Stimulated activated CD4-positive, alpha-beta T cell treated with anti-CD3 and anti-CD28 coated beads, Interleukin-12 subunit alpha, Interleukin-12 subunit beta, amount 100 ng/mL, for 4 hours (primary cell): ENCODE results near the gene NINJ1.
A peak's percentile ranks its signal among the peaks of the same experiment; 100 is the strongest.

ENCODE experiments used
- DNase-seq: peaks from one replicate; pipeline ENCODE4 v3.0.0-alpha.2; 2020

Gene NINJ1

DNA sequence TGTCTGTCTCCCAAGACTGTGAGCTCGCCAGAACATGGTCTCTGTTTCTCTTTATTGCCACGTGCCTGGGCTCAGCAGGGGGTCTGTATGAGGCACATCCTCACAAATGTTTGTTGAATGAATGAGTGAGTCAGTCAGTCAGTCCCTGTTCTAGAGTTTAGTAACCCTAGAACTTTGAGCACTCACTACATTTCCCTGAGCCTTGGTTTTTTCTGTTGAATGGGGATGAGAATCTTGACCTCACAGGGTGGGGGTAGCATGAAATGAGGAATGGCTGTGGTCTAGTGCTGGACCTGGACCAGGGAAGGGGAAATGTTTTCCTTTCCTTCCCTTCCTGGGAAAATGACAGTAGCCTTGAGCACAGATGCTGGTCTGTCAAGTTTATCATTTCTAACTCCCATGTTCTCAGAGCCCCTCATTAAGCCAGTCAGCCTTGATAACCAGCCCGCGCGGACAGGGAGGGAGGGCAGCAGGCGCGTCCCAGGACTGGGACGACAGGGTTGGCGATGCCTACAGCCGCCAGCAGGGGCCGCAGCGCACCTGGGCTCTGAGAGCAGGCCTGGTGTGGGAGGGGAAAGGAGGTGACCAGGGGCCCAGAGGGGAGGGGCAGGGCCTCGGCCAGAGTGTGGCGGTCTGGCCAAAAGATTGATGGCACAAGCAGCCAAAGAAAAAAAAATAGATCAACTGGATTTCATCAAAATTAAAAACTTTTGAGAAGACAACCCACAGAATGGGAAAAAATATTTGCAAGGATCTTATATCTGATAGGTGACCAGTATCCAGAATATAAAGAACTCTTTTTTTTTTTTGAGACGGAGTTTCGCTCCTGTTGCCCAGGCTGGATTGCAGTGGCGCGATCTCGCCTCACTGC is 25.8 kb upstream of the NINJ1 start:
- DNase-seq = peak; percentile 76

DNA sequence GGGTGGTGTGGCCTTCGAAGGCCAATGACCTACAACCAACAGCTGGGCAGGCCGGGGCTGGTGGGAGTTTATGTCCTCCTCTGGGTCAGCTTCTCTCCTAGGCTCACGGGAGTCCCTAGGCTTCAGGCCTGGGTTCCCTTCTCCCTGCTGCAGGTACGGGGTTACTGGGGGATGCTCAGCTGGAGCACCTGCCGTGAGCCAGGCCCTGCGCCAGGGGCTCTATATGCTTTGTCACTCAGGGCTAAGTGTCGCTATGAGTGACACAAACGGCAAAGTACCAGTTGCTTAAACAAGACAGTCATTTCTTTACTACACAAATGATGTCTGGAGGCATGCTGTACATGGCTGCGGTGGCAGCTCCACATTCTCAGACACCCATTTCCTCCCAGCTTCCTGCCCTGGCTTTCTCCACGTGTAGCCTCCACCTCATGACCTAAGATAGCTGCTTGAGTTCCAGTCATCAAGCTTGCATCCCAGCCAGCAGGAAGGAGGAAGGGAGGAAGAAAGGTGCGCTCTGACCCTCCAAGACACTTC is 22.5 kb upstream of the NINJ1 start:
- no peak for DNase-seq

- no peak for DNase-seq
Observed at GRCh38 chr9:93155716-93156474, 21.8 kb upstream of the NINJ1 start.

DNA sequence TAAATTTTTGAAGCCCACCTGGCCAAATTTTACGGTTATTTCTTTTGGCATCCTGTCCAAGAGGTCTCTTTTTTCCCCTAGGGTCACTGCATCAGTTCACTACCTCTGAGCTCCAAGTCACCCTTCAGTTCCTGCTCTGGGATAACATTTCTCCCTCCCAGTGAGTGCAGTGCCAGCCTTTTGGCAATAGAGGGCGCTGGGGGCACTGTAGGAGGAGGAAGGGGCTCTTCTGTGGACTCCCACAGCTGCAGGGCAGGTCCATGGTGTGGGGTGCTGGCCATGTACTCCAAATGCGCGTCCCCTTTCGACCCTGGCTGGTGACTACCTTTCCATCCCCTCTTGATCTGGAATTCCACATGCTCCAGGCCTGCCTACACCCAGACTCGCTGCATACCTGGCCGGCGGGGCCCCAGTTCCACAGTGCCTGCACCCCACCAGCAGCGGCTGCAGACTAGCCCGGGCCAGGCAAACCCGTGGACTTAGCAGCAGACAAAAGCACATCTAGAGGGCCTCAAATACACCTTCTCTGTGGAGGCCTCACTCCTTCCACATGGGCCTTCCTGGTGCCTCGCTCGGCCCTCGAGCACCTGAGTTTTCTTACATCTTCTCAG is 20.3 kb upstream of the NINJ1 start:
- DNase-seq = no peak

- DNase-seq = no peak
Observed at GRCh38 chr9:93151097-93151784, 17.2 kb upstream of the NINJ1 start.

GRCh38 chr9:93149361-93149760 is 15.3 kb upstream of the NINJ1 start:
- DNase-seq = no peak

DNA sequence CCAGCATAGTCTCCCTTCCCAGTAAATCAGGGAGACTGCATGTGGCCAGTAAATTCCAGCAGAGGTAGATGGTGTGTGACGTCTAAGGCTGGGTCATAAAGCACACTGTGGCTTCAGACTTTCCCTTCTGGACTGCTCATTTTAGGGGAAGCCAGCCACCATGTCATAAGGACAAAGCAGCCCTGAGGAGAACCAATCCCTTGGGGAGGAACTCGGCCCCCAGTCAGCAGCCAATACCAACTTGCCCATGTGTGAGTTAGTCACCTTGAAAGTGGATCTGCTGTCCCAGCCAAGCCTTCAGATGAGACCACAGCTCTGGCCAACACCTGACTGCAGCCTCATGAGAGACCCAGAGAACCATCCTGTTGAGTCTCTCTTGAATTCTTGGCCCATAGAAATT is 14.7 kb upstream of the NINJ1 start:
- no peak for DNase-seq

DNA sequence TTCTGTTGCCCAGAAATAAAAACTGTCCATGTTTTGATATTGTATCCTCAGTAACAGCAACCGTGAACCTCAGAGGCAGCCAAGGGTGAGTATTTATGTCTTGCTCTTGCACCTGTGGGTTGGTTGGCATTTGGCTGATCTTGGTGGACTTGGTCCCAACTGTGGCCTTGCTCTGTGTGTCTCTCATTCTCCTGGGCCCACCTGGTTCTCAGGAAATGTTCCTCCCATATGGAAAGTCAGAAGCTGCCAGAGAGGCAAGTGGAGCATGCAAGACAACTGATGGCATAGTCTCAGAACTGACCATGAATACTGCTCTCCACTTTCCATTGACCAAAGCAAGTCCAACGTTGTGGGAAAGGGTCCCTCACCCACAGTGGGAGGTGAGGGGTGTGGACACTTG is 13.6 kb upstream of the NINJ1 start:
- no peak for DNase-seq

DNA sequence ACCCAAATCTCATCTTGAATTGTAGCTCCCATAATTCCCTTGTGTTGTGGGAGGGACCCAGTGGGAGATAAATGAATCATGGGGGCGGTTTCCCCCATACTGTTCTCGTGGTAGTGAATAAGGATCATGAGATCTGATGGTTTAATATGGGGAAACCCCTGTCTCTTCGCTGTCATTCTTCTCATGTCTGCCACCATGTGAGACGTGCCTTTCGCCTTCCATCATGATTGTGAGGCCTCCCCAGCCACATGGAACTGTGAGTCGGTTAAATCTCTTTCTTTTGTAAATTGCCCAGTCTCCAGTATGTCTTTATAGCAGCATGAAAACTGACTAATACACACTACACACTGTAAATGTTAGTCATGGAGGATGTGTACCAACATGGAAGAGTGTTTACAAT is 12.6 kb upstream of the NINJ1 start:
- DNase-seq = peak; percentile 38

DNA sequence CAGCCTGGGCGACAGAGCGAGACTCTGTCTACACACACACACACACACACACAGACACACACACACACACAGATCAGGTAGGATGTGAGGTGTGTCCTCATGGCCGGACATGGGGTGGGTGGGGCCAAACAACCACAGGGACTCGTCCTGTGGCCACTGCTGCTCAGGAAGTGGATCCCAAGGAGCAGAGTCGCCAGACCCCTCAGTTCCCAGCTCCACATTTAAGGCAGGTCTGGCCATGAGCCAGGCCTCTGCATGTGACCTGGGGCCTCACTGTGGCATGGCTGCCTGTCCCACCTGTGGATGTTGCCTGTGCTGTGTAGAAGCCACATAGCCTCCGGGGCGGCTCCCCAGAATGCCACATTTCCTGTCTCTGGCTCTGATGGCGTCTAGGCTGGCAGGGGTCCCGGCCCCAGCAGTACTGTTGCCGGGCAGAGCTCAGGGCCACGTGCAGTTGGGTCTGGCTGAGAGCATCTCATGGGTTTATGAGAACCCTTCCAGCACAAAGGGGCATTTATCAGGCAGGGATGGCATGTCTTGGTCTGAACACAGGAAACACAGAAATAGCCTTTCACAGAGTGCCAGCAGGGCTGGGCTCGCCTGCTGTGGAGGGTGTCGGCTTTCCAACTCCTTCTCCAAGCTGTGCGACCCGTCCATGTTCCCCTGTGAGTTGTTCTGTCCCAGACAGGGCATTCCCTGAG is 9.9 kb upstream of the NINJ1 start:
- DNase-seq = no peak

GRCh38 chr9:93141771-93142483 is 7.9 kb upstream of the NINJ1 start:
- no peak for DNase-seq

DNA sequence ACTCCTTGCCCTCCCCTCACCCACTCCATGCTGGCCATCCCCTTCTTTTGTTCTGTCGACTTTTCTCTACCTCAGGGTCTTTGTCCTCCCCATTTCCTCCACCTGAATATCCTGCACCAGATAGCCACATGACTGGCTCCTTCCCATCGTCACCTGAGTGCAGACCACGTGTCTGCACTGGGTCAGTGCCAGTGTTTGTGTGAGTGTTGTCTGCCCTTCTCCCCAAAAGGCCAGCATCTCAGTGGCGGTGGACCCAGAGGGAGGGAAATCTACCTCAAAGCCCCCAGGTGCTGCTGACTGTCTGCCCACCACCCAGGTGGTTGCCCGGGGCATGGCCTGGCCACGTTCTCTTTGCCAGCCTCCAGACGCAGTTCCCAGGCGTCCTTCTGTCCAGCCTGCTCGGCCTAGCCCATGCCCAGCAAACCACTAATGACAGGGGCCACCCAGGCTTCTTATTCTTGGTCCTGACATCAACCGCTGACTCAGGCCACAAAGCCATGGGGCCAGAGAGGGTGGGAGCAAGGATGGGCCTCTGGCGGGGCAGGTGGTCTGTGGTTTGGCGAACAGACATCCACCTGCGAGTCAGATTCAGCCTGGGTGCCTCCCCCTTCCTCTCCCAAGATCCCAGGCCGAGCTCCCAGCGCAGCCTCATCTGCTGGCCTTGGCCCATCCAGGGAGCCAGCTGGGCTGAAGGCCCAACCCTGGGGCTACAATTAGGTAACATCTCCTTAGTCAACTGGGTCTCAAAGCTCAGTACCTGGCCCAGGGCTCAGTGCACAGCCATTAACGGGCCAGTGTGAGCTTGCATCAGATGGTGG is 5.5 kb upstream of the NINJ1 start:
- DNase-seq = no peak

DNA sequence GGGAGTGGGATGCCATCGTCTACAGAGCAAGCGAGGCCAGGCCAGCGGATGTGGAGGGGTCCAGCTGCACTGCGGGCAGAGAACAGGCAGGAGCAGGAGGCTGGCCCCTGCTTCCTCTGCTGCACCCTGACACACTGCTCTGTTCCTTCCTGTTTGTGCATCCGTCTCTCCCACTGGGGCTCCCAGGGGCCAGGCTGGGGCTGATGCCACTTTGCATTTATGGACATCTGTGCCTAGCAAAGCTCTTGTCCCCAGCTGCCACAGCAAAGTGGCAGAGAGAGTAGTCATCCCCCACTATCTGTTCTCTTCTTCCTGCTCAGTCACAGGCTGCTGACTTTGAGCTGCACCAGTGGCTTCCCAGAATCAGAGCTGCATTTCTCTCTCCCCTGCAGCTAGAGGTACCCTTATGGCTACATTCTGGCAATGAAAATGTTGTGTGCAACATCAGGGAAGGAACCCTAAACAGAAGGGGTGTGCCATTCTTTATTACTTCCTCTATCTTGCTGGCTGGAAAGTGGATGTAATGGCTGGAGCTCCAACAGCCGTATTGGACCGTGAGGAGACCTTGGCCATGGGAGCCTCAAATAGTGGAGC is 4.2 kb upstream of the NINJ1 start:
- no peak for DNase-seq

GRCh38 chr9:93137362-93137761 is 3.3 kb upstream of the NINJ1 start:
- DNase-seq = no peak

- DNase-seq = no peak
Observed at GRCh38 chr9:93136011-93136440, 2.0 kb upstream of the NINJ1 start.

GRCh38 chr9:93134740-93135444 is 841 bp upstream of the NINJ1 start:
- DNase-seq = no peak

- DNase-seq = no peak
Observed at GRCh38 chr9:93133681-93134014, 403 bp downstream of the NINJ1 start.

DNA sequence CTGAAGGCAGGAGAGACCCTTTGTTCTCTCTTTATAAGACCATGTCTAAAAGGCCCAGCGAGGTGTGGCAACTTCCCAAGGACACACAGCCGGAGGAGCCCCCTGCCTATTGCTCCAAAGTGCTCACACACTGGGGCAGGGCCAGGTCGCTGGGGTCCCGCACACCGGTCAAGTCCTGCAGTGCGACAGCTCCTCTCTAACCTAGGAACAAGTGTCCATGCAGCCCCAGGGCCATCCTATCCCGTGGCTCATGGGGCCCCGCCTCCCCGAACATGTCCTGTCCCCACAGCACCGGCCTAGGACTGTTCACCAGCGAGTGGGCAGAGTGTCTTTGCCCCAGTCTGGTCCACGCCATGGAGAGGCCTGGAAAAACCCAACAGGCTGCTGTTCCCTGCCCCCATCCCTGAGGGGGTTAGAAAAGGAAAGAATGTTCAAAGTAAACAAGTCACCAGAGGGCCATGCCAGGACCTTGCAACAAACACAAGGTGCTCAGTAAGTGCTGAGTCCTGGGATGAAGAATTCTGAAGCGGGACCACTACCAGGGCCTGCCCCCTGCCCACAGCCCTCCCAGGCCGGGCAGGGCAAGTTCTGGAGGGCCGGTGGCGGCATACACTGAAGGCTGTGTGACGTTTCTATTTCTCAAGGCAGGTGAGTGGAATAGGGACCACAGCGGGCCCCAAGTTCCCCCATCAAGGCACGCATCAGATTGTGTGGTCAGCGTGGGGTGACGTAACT is 938 bp downstream of the NINJ1 start:
- DNase-seq = no peak
